ENCODE measurements around the gene TP53BP2. TPM values are rescaled to one million over a fixed set of nuclear protein-coding genes. Genes with fewer than 3 reads are reported as not detected.

Gene TP53BP2
- total and polyA plus RNA-seq, 2 donors (not counting 3 experiments of a cell fraction or from before 2014, with no cell fraction given): 21.9 to 51.9 TPM

DNA sequence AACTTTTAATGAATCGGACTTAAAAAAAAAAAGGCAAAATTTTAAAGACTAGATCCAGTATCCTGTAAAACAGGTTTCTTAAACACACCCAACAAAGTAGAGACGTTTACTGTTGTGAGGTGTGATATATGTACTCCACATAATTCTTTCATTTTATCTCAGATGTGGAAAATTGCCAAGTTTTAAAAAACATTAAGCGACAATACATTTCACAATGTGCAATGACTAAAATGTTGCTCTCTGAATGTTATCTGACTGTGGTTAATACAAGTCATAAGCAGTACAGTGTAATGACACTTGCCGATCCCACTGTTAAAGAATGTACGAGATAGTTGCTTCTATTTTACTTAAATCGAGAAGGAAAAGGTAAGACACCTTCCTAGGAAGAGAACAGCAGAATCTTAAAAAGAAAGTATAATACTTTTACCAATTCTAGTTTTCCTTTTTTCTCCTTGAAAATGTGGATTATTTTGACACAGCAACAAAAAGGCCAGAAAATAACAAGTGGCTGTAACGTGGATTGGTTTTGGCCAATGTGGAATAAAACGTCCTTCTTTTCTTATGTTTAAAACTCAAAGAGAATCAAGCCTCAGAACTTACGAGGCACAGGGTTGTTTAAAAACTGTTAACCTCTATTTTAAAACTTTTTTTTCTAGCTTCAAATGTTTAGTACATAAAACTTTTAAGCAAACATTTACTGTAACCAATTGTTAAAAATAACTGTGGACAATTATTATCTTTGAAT lies 51.4 kb downstream of the TP53BP2 start:
- TF ChIP-seq GATA2 (IDR thresholded peaks at IDR 0.05; ENCODE audit: insufficient read depth, insufficient read length, low read depth, low read length) (no peak), POLR2A (IDR thresholded peaks at IDR 0.05; ENCODE audit: low read depth, low read length) (no peak)
- Histone ChIP-seq H3K27me3 (ENCODE audit: control insufficient read depth in 2 of 2, insufficient read depth in 2 of 2, low read length in 2 of 2) (no peaks in the 10 kb centered on the region), H3K27ac (ENCODE audit: insufficient read depth, low read depth, low read length) (no peak overlapping the region), H3K9ac (replicated peaks; ENCODE audit: extremely low read depth, insufficient read depth, low read length) (no peak overlapping the region), H3K4me3 (replicated peaks in 1 of 3; ENCODE audit: insufficient read depth in 1 of 3, low read depth in 1 of 3, low read length in 3 of 3) (no peak overlapping the region), H3K9me3 (replicated peaks; ENCODE audit: control insufficient read depth, insufficient read depth, low read length) (no peaks in the 10 kb centered on the region), H4K20me1 (replicated peaks; ENCODE audit: control insufficient read depth, extremely low read depth, insufficient read depth, low read length) (no peaks in the 10 kb centered on the region), H3K4me1 (ENCODE audit: control insufficient read depth, extremely low read depth, insufficient read depth, low read length) (no peaks in the 10 kb centered on the region), H3K79me2 (ENCODE audit: control insufficient read depth, insufficient read depth, low read length) (no peaks in the 10 kb centered on the region), H3K4me2 (ENCODE audit: insufficient read depth, low read length) (no peak overlapping the region), H2AFZ (ENCODE audit: low read depth, low read length) (no peak overlapping the region), H3K36me3 (ENCODE audit: control insufficient read depth in 2 of 2, extremely low read depth in 1 of 2, insufficient read depth in 2 of 2, low read length in 2 of 2) (peaks cover 9 to 15% of the 10 kb centered on the region in 2 experiments), H3K9me1 (replicated peaks; ENCODE audit: control insufficient read depth, extremely low read depth, insufficient read depth, low read length) (no peaks in the 10 kb centered on the region)
- FAIRE-seq: no peak
- dilution Hi-C loops (cut with MboI; ENCODE audit: extremely low pct_ligation_motif_present, low sequenced_read_pairs) (no loop called here), intact Hi-C loops (cut with micrococcal nuclease) (no loop called here)
- DNase-seq (ENCODE audit: low read depth, low spot score): no peak
- ChIA-PET POLR2A (no interaction called here), CTCF (no interaction called here)
- BruUV-seq (replicated peaks): no TSS peak

DNA sequence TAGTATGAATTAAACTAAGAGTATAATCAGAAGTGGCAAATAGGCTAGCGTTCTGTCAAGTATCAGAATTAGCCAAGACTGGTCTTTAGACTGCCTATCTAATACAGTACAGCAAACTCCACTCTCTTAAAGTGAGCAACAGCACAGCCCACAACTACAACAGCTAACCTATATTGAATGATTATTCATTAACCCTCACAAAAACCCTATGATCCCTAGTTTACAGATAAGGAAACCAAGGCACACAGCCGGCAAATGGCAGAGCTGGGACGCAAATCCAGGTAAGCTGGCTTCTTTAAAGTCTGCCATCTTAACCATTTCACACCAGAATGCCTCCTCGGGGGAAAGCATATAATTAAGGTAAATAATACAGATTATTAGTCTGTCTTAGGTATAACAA lies 52.0 kb downstream of the TP53BP2 start:
- CTCF ChIA-PET: no interaction called here
- BruUV-seq (replicated peaks): no TSS peak
- Histone ChIP-seq H3K9me3 (replicated peaks; ENCODE audit: control insufficient read depth, insufficient read depth, low read length) (no peaks in the 10 kb centered on the region), H3K4me3 (replicated peaks in 1 of 3; ENCODE audit: insufficient read depth in 1 of 3, low read depth in 1 of 3, low read length in 3 of 3) (no peak overlapping the region), H3K27me3 (ENCODE audit: control insufficient read depth in 2 of 2, insufficient read depth in 2 of 2, low read length in 2 of 2) (no peaks in the 10 kb centered on the region), H3K4me1 (ENCODE audit: control insufficient read depth, extremely low read depth, insufficient read depth, low read length) (no peaks in the 10 kb centered on the region), H4K20me1 (replicated peaks; ENCODE audit: control insufficient read depth, extremely low read depth, insufficient read depth, low read length) (no peaks in the 10 kb centered on the region), H2AFZ (ENCODE audit: low read depth, low read length) (no peak overlapping the region), H3K9ac (replicated peaks; ENCODE audit: extremely low read depth, insufficient read depth, low read length) (no peak overlapping the region), H3K27ac (ENCODE audit: insufficient read depth, low read depth, low read length) (no peak overlapping the region), H3K36me3 (ENCODE audit: control insufficient read depth in 2 of 2, extremely low read depth in 1 of 2, insufficient read depth in 2 of 2, low read length in 2 of 2) (peaks cover 9 to 15% of the 10 kb centered on the region in 2 experiments), H3K4me2 (ENCODE audit: insufficient read depth, low read length) (no peak overlapping the region), H3K79me2 (ENCODE audit: control insufficient read depth, insufficient read depth, low read length) (no peaks in the 10 kb centered on the region), H3K9me1 (replicated peaks; ENCODE audit: control insufficient read depth, extremely low read depth, insufficient read depth, low read length) (no peaks in the 10 kb centered on the region)
- intact Hi-C loops (cut with micrococcal nuclease) (no loop called here), dilution Hi-C loops (cut with MboI; ENCODE audit: extremely low pct_ligation_motif_present, low sequenced_read_pairs) (no loop called here)
- no peak for DNase-seq (ENCODE audit: low read depth, low spot score)
- POLR2A ChIA-PET: no interaction called here
- no peak for FAIRE-seq
- no peak for TF ChIP-seq MYC (IDR thresholded peaks at IDR 0.05; ENCODE audit: low read depth, low read length)
- no peak for TF ChIP-seq POLR2AphosphoS5 (IDR thresholded peaks at IDR 0.05; ENCODE audit: insufficient read depth, low read depth, low read length)
- no peak for TF ChIP-seq GATA2 (IDR thresholded peaks at IDR 0.05; ENCODE audit: insufficient read depth, insufficient read length, low read depth, low read length)
